ENCODE results near the gene HINT3. TPM values are rescaled to one million over a fixed set of nuclear protein-coding genes. Genes with fewer than 3 reads are reported as not detected.

HINT3 gene
- total and polyA plus RNA-seq, 2 of the 13 experiments (the other 11 are each of a cell fraction or from before 2014, with no cell fraction given): 3.1 to 22.8 TPM

- H3K9me3 ChIP-seq (ENCODE audit: low read length): no peaks in the 10 kb centered on the region
- intact Hi-C loops (cut with micrococcal nuclease; ENCODE audit: unreplicated experiment): no loop called here
- H3K36me3 ChIP-seq (replicated peaks in 1 of 2; ENCODE audit: control insufficient read depth in 1 of 2, insufficient read depth in 2 of 2, low read length in 2 of 2): peaks cover 0 to 13% of the 10 kb centered on the region in 2 experiments; a peak in 3 of 5 replicates
- DNase-seq (ENCODE audit: low spot score) (no peak), ATAC-seq (no peak), FAIRE-seq (no peak)
- no peak overlapping the region for H3K4me2 ChIP-seq (ENCODE audit: low read depth, low read length)
- ChIA-PET POLR2A (no interaction called here), CTCF (ENCODE audit: low intra/inter-chr PET ratio, low total read pairs) (no interaction called here)
- H3K79me2 ChIP-seq (ENCODE audit: insufficient read depth, low read length): no peaks in the 10 kb centered on the region
- in situ Hi-C loops (cut with HindIII; ENCODE audit: extremely low pct_ligation_motif_present, low pct_unique_long_range_greater_than_20kb): no loop called here
- no peaks in the 10 kb centered on the region for H3K27me3 ChIP-seq (ENCODE audit: control insufficient read depth in 1 of 2, insufficient read depth in 2 of 2, low read length in 2 of 2)
- no peaks in the 10 kb centered on the region for H4K20me1 ChIP-seq (ENCODE audit: insufficient read depth, low read length)
- no peak overlapping the region for H3K4me3 ChIP-seq (replicated peaks in 1 of 3; ENCODE audit: insufficient read depth in 1 of 3, low read depth in 2 of 3, low read length in 3 of 3)
- no peak overlapping the region for H2AFZ ChIP-seq (ENCODE audit: low read length)
- 87% methylated on average over 3 of the region's 3 CpGs for WGBS (ENCODE audit: low lambda C conversion rate)
- H3K4me1 ChIP-seq (ENCODE audit: insufficient read depth, low read length): peaks cover 2% of the 10 kb centered on the region; the same call in 1 of the 2 replicates
- no TSS peak for BruUV-seq (replicated peaks)
- H3K27ac ChIP-seq (ENCODE audit: extremely low read length, insufficient read depth, low read length): no peak overlapping the region
- no peak overlapping the region for H3K9ac ChIP-seq (ENCODE audit: insufficient read depth, low read depth, low read length)
- no peak for TF ChIP-seq ZNF740 (CRISPR knock-in tag; IDR thresholded peaks at IDR 0.05)
- TF ChIP-seq SAFB2 (CRISPR knock-in tag; IDR thresholded peaks at IDR 0.05; ENCODE audit: borderline replicate concordance, low read depth): no peak
- no peak for TF ChIP-seq MTF2 (CRISPR knock-in tag; IDR thresholded peaks at IDR 0.05; ENCODE audit: borderline replicate concordance)
- TF ChIP-seq MYC (CRISPR knock-in tag; IDR thresholded peaks at IDR 0.05; ENCODE audit: borderline replicate concordance): no peak
- no peak for TF ChIP-seq ZNF512 (CRISPR knock-in tag; IDR thresholded peaks at IDR 0.05)
- TF ChIP-seq, protein P1, sequence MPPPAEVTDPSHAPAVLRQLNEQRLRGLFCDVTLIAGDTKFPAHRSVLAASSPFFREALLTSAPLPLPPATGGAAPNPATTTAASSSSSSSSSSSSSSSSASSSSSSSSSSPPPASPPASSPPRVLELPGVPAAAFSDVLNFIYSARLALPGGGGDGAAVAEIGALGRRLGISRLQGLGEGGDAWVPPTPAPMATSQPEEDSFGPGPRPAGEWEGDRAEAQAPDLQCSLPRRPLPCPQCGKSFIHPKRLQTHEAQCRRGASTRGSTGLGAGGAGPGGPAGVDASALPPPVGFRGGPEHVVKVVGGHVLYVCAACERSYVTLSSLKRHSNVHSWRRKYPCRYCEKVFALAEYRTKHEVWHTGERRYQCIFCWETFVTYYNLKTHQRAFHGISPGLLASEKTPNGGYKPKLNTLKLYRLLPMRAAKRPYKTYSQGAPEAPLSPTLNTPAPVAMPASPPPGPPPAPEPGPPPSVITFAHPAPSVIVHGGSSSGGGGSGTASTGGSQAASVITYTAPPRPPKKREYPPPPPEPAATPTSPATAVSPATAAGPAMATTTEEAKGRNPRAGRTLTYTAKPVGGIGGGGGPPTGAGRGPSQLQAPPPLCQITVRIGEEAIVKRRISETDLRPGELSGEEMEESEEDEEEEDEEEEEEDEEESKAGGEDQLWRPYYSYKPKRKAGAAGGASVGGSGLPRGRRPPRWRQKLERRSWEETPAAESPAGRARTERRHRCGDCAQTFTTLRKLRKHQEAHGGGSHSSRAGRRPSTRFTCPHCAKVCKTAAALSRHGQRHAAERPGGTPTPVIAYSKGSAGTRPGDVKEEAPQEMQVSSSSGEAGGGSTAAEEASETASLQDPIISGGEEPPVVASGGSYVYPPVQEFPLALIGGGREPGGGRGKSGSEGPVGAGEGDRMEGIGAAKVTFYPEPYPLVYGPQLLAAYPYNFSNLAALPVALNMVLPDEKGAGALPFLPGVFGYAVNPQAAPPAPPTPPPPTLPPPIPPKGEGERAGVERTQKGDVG (CRISPR knock-in tag; IDR thresholded peaks at IDR 0.05; ENCODE audit: borderline replicate concordance): no peak
- TF ChIP-seq ZNF282 (IDR thresholded peaks at IDR 0.05; ENCODE audit: partially characterized antibody): no peak
- TF ChIP-seq ETS1 (CRISPR knock-in tag; IDR thresholded peaks at IDR 0.05): no peak
- TF ChIP-seq, protein P2, sequence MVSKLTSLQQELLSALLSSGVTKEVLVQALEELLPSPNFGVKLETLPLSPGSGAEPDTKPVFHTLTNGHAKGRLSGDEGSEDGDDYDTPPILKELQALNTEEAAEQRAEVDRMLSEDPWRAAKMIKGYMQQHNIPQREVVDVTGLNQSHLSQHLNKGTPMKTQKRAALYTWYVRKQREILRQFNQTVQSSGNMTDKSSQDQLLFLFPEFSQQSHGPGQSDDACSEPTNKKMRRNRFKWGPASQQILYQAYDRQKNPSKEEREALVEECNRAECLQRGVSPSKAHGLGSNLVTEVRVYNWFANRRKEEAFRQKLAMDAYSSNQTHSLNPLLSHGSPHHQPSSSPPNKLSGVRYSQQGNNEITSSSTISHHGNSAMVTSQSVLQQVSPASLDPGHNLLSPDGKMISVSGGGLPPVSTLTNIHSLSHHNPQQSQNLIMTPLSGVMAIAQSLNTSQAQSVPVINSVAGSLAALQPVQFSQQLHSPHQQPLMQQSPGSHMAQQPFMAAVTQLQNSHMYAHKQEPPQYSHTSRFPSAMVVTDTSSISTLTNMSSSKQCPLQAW (CRISPR knock-in tag; IDR thresholded peaks at IDR 0.05): no peak
- TF ChIP-seq, protein P3, sequence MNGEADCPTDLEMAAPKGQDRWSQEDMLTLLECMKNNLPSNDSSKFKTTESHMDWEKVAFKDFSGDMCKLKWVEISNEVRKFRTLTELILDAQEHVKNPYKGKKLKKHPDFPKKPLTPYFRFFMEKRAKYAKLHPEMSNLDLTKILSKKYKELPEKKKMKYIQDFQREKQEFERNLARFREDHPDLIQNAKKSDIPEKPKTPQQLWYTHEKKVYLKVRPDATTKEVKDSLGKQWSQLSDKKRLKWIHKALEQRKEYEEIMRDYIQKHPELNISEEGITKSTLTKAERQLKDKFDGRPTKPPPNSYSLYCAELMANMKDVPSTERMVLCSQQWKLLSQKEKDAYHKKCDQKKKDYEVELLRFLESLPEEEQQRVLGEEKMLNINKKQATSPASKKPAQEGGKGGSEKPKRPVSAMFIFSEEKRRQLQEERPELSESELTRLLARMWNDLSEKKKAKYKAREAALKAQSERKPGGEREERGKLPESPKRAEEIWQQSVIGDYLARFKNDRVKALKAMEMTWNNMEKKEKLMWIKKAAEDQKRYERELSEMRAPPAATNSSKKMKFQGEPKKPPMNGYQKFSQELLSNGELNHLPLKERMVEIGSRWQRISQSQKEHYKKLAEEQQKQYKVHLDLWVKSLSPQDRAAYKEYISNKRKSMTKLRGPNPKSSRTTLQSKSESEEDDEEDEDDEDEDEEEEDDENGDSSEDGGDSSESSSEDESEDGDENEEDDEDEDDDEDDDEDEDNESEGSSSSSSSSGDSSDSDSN (CRISPR knock-in tag; IDR thresholded peaks at IDR 0.05): no peak
- no peak for TF ChIP-seq ZFP41 (CRISPR knock-in tag; IDR thresholded peaks at IDR 0.05; ENCODE audit: borderline replicate concordance)
These were observed 22.5 kb downstream of the HINT3 start for GRCh38 chr6:125979101-125979500.
